ENCODE measurements around the gene WDR59.

The WDR59 gene

DNA sequence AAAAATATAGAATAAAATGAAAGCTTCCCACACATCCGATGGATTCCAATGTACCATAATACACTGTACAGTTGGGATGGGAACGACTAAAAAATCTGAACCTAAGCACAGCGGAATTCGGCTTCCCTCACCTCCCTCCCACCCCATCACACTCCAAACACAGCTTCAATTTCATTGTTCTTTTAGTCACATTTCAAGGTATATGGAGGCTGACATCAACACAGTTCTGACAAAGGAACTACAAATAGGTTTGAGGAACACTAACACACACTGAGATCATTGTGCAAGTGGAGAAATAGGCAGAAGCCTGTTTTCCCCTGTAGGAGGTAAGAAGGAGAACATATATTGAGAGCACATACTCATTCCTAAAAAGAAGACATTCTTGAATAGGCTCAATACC is 85.1 kb downstream of the WDR59 start:
- no peaks in the 10 kb centered on the region for H3K4me1 ChIP-seq (ENCODE audit: insufficient read depth, low read length, poor library complexity, severe bottlenecking)
- H2AFZ ChIP-seq (ENCODE audit: low read length): no peak overlapping the region
- H3K27me3 ChIP-seq (ENCODE audit: insufficient read depth, low read length, poor library complexity, severe bottlenecking): no peaks in the 10 kb centered on the region
- no peaks in the 10 kb centered on the region for H3K9me3 ChIP-seq (ENCODE audit: insufficient read depth, low read depth, low read length)
- H3K4me2 ChIP-seq (ENCODE audit: low read depth, low read length, poor library complexity, severe bottlenecking): no peak overlapping the region
- no peak overlapping the region for H3K9ac ChIP-seq (ENCODE audit: low read depth, low read length, poor library complexity, severe bottlenecking)
- no peaks in the 10 kb centered on the region for H3F3A ChIP-seq (ENCODE audit: low read depth)
- H3K4me3 ChIP-seq (ENCODE audit: low read length, poor library complexity, severe bottlenecking): no peak overlapping the region
- H3K9me2 ChIP-seq (replicated peaks; ENCODE audit: low read depth, low read length): no peaks in the 10 kb centered on the region
- H4K20me1 ChIP-seq (ENCODE audit: insufficient read depth, low read length, poor library complexity, severe bottlenecking): no peaks in the 10 kb centered on the region
- H3K79me2 ChIP-seq (ENCODE audit: insufficient read depth, low read length): no peaks in the 10 kb centered on the region
- peaks cover 12% of the 10 kb centered on the region; the same call in 1 of the 2 replicates for H3K36me3 ChIP-seq (ENCODE audit: insufficient read depth, low read length)
- TF ChIP-seq CTCF (conservative IDR thresholded peaks at IDR 0.05; ENCODE audit: low read length) (no peak), EZH2phosphoT487 (IDR thresholded peaks at IDR 0.05; ENCODE audit: borderline replicate concordance) (no peak)

DNA sequence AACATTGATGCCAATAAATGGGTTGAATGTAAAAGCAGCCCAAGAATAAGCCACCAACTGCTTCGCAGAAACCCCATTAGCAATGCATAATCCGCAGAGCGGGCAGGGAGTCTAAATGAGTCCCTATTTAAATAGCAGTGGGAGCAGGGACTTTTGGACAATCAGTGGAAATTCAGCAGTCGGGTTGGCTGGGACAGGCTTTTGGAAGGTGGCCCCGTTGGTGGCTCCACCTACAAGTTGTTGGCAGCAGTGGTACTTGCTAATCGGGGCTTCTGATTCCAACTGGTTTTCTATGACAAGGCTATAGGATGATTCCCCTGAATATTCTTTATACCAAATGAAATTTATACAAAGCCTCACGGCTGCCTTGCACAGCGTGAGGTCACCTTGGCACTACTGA is 86.3 kb downstream of the WDR59 start:
- Histone ChIP-seq H3K4me2 (ENCODE audit: low read depth, low read length, poor library complexity, severe bottlenecking) (no peak overlapping the region), H3K4me3 (ENCODE audit: low read length, poor library complexity, severe bottlenecking) (no peak overlapping the region)

GRCh38 chr16:74896389-74897370 is 88.2 kb downstream of the WDR59 start:
- no peaks in the 10 kb centered on the region for H3K9me2 ChIP-seq (replicated peaks; ENCODE audit: low read depth, low read length)
- no peaks in the 10 kb centered on the region for H4K20me1 ChIP-seq (ENCODE audit: insufficient read depth, low read length, poor library complexity, severe bottlenecking)
- H3F3A ChIP-seq (ENCODE audit: low read depth): no peaks in the 10 kb centered on the region
- H3K9ac ChIP-seq (ENCODE audit: low read depth, low read length, poor library complexity, severe bottlenecking): no peak overlapping the region
- TF ChIP-seq CTCF (conservative IDR thresholded peaks at IDR 0.05; ENCODE audit: low read length) (no peak), EZH2phosphoT487 (IDR thresholded peaks at IDR 0.05; ENCODE audit: borderline replicate concordance) (no peak)
- H3K4me3 ChIP-seq (ENCODE audit: low read length, poor library complexity, severe bottlenecking): no peak overlapping the region
- no peaks in the 10 kb centered on the region for H3K27me3 ChIP-seq (ENCODE audit: insufficient read depth, low read length, poor library complexity, severe bottlenecking)
- H3K4me2 ChIP-seq (ENCODE audit: low read depth, low read length, poor library complexity, severe bottlenecking): no peak overlapping the region
- H2AFZ ChIP-seq (ENCODE audit: low read length): no peak overlapping the region
- no peaks in the 10 kb centered on the region for H3K79me2 ChIP-seq (ENCODE audit: insufficient read depth, low read length)
- H3K36me3 ChIP-seq (ENCODE audit: insufficient read depth, low read length): peaks cover 18% of the 10 kb centered on the region; the same call in 1 of the 2 replicates
- no peaks in the 10 kb centered on the region for H3K9me3 ChIP-seq (ENCODE audit: insufficient read depth, low read depth, low read length)
- no peaks in the 10 kb centered on the region for H3K4me1 ChIP-seq (ENCODE audit: insufficient read depth, low read length, poor library complexity, severe bottlenecking)

More for the DNA sequence above, 86.3 kb downstream of the WDR59 start:
- Histone ChIP-seq H3F3A (ENCODE audit: low read depth) (no peaks in the 10 kb centered on the region), H3K9me2 (replicated peaks; ENCODE audit: low read depth, low read length) (no peaks in the 10 kb centered on the region), H3K79me2 (ENCODE audit: insufficient read depth, low read length) (no peaks in the 10 kb centered on the region), H3K9ac (ENCODE audit: low read depth, low read length, poor library complexity, severe bottlenecking) (no peak overlapping the region), H3K9me3 (ENCODE audit: insufficient read depth, low read depth, low read length) (no peaks in the 10 kb centered on the region), H4K20me1 (ENCODE audit: insufficient read depth, low read length, poor library complexity, severe bottlenecking) (no peaks in the 10 kb centered on the region), H3K36me3 (ENCODE audit: insufficient read depth, low read length) (peaks cover 12% of the 10 kb centered on the region; the same call in 1 of the 2 replicates), H3K4me1 (ENCODE audit: insufficient read depth, low read length, poor library complexity, severe bottlenecking) (no peaks in the 10 kb centered on the region), H2AFZ (ENCODE audit: low read length) (no peak overlapping the region), H3K27me3 (ENCODE audit: insufficient read depth, low read length, poor library complexity, severe bottlenecking) (no peaks in the 10 kb centered on the region)
- TF ChIP-seq EZH2phosphoT487 (IDR thresholded peaks at IDR 0.05; ENCODE audit: borderline replicate concordance) (no peak), CTCF (conservative IDR thresholded peaks at IDR 0.05; ENCODE audit: low read length) (no peak)

All from Loucy (cell line).